SK-N-SH treated with all-trans-retinoic acid at 6 μM for 48 hours (cell line): ENCODE results near the gene OVOL3.

ENCODE experiments used
- ATAC-seq: fragments of 200-7000 bp; cut with Tn5 transposase; 3 replicates; pipeline ENCODE4 v1.9.1; 2020; ENCODE audit warnings: mild to moderate bottlenecking, moderate library complexity
- ARNTL ChIP-seq: fragments of 450-650 bp; formaldehyde crosslinking; IDR thresholded peaks from 2 replicates; pipeline ENCODE4 v1.5.0; 2020; ENCODE audit warnings: low read depth, mild to moderate bottlenecking, moderate library complexity, borderline replicate concordance
- BACH2 ChIP-seq: fragments of 250-450 bp; sonication (Bioruptor Pico); IDR thresholded peaks from 2 replicates; pipeline ENCODE4 v1.9.0; 2021; ENCODE audit warnings: mild to moderate bottlenecking, borderline replicate concordance
- CREB5 ChIP-seq: fragments of 250-450 bp; sonication (Bioruptor Pico); IDR thresholded peaks from 2 replicates; pipeline ENCODE4 v1.5.1; 2020; ENCODE audit warnings: low read depth, mild to moderate bottlenecking, moderate library complexity
- CSDC2 ChIP-seq: fragments of 250-450 bp; sonication (Bioruptor Pico); IDR thresholded peaks from 2 replicates; pipeline ENCODE4 v1.5.0; 2020; ENCODE audit warnings: mild to moderate bottlenecking, moderate library complexity
- ESRRG ChIP-seq: fragments of 250-450 bp; sonication (Bioruptor Pico); IDR thresholded peaks from 2 replicates; pipeline ENCODE4 v1.6.1; 2021; ENCODE audit warnings: mild to moderate bottlenecking
- GLIS3 ChIP-seq: fragments of 250-450 bp; sonication (Bioruptor Pico); IDR thresholded peaks from 2 replicates; pipeline ENCODE4 v1.5.0; 2020; ENCODE audit warnings: mild to moderate bottlenecking, moderate library complexity
- ISL1 ChIP-seq: fragments of 250-450 bp; sonication (Bioruptor Pico); IDR thresholded peaks from 2 replicates; pipeline ENCODE4 v2.1.2; 2022; ENCODE audit warnings: mild to moderate bottlenecking, moderate library complexity
- OSR1 ChIP-seq: fragments of 250-450 bp; sonication (Bioruptor Pico); IDR thresholded peaks from 2 replicates; pipeline ENCODE4 v1.8.0; 2022; ENCODE audit warnings: moderate library complexity, mild to moderate bottlenecking, inconsistent platforms
- PATZ1 ChIP-seq: fragments of 250-450 bp; sonication (Bioruptor Pico); IDR thresholded peaks from 2 replicates; pipeline ENCODE4 v1.8.0; 2020; ENCODE audit warnings: mild to moderate bottlenecking, moderate library complexity, borderline replicate concordance
- PPARA ChIP-seq: fragments of 250-450 bp; sonication (Bioruptor Pico); IDR thresholded peaks from 2 replicates; pipeline ENCODE4 v1.5.0; 2020; ENCODE audit warnings: mild to moderate bottlenecking, borderline replicate concordance
- RARB ChIP-seq: fragments of 250-450 bp; sonication (Bioruptor Pico); IDR thresholded peaks from 2 replicates; pipeline ENCODE4 v1.8.0; 2021; ENCODE audit warnings: mild to moderate bottlenecking, moderate library complexity
- TOX ChIP-seq: fragments of 250-450 bp; sonication (Bioruptor Pico); IDR thresholded peaks from 2 replicates; pipeline ENCODE4 v1.8.0; 2021; ENCODE audit warnings: mild to moderate bottlenecking, moderate library complexity, borderline replicate concordance
- TSHZ2 ChIP-seq: fragments of 250-450 bp; sonication (Bioruptor Pico); IDR thresholded peaks from 2 replicates; pipeline ENCODE4 v1.5.0; 2020; ENCODE audit warnings: mild to moderate bottlenecking, moderate library complexity
- ZC3H10 ChIP-seq: fragments of 250-450 bp; sonication (Bioruptor Pico); IDR thresholded peaks from 2 replicates; pipeline ENCODE4 v1.5.1; 2021; ENCODE audit warnings: mild to moderate bottlenecking, moderate library complexity
- ZFP3 ChIP-seq: fragments of 250-450 bp; sonication (Bioruptor Pico); IDR thresholded peaks from 2 replicates; pipeline ENCODE4 v1.5.0; 2020; ENCODE audit warnings: mild to moderate bottlenecking, moderate library complexity
- ZFP30 ChIP-seq: fragments of 450-650 bp; formaldehyde crosslinking; IDR thresholded peaks from 2 replicates; pipeline ENCODE4 v1.5.0; 2022; ENCODE audit warnings: mild to moderate bottlenecking, moderate library complexity
- ZNF565 ChIP-seq: fragments of 450-650 bp; formaldehyde crosslinking; conservative IDR thresholded peaks from 2 replicates; pipeline ENCODE4 v1.5.0; 2020; ENCODE audit warnings: low read depth, mild to moderate bottlenecking, moderate library complexity
- ZNF8 ChIP-seq: fragments of 450-650 bp; formaldehyde crosslinking; IDR thresholded peaks from 2 replicates; pipeline ENCODE4 v1.5.0; 2020; ENCODE audit warnings: mild to moderate bottlenecking, moderate library complexity
- TF ChIP-seq, protein P1 (sequence below): fragments of 250-450 bp; sonication (Bioruptor Pico); IDR thresholded peaks from 2 replicates; pipeline ENCODE4 v1.5.1; 2021; ENCODE audit warnings: mild to moderate bottlenecking, moderate library complexity

Gene OVOL3

GRCh38 chr19:36099166-36099785 is 11.7 kb upstream of the OVOL3 start:
- no peak for ATAC-seq
- TF ChIP-seq ARNTL (CRISPR knock-in tag) (no peak), ZNF565 (CRISPR knock-in tag) (no peak), ISL1 (CRISPR knock-in tag) (no peak), CSDC2 (CRISPR knock-in tag) (no peak), ZC3H10 (no peak), ESRRG (CRISPR knock-in tag) (no peak), ZFP30 (no peak), ZFP3 (CRISPR knock-in tag) (no peak), CREB5 (CRISPR knock-in tag) (no peak), TSHZ2 (CRISPR knock-in tag) (no peak), ZNF8 (no peak), TOX (CRISPR knock-in tag) (no peak), OSR1 (CRISPR knock-in tag) (no peak), PPARA (CRISPR knock-in tag) (no peak), PATZ1 (no peak), RARB (CRISPR knock-in tag) (no peak)
- TF ChIP-seq, protein P1, sequence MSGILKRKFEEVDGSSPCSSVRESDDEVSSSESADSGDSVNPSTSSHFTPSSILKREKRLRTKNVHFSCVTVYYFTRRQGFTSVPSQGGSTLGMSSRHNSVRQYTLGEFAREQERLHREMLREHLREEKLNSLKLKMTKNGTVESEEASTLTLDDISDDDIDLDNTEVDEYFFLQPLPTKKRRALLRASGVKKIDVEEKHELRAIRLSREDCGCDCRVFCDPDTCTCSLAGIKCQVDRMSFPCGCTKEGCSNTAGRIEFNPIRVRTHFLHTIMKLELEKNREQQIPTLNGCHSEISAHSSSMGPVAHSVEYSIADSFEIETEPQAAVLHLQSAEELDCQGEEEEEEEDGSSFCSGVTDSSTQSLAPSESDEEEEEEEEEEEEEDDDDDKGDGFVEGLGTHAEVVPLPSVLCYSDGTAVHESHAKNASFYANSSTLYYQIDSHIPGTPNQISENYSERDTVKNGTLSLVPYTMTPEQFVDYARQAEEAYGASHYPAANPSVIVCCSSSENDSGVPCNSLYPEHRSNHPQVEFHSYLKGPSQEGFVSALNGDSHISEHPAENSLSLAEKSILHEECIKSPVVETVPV (CRISPR knock-in tag), result no peak

GRCh38 chr19:36100476-36100875 is 10.5 kb upstream of the OVOL3 start:
- no peak for TF ChIP-seq ZC3H10
- TF ChIP-seq ISL1 (CRISPR knock-in tag), result no peak
- TF ChIP-seq BACH2 (CRISPR knock-in tag), result no peak
- no peak for TF ChIP-seq CREB5 (CRISPR knock-in tag)
- TF ChIP-seq ARNTL (CRISPR knock-in tag), result no peak
- no peak for TF ChIP-seq ESRRG (CRISPR knock-in tag)
- ATAC-seq, result no peak

DNA sequence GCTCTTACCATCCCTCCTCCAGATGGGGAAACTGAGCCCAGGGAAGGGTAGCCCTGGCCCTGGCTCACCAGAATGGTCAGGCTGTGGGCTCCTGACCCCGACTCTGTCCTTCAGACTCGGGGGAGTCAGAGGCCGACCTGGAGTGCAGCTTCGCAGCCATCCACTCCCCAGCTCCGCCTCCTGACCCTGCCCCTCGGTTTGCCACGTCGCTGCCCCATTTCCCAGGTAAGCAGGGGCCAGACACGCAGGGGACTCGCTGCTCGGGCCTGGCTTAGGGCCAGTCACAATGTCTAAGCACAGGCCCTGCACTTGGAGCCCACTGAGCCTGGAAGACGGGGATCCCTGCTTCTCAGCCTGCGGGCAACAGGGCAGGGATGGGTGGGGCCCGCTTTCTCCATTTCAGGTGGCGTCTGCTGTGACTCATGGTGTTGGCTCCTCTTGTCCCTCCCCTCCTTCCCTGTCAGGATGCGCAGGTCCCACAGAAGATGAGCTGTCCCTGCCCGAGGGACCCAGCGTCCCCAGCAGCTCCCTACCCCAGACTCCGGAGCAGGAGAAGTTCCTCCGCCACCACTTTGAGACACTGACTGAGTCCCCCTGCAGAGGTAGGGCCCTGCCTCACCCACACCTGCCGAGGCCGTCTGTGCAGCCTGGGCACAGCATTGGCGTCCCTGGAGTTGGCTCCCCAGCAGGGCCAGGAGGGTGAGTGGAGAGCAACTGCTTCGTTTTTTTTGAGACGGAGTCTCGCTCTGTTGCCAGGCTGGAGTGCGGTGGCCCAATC is 9.2 kb upstream of the OVOL3 start:
- TF ChIP-seq ZFP30 (no peak), ZFP3 (CRISPR knock-in tag) (no peak), GLIS3 (CRISPR knock-in tag) (no peak), ESRRG (CRISPR knock-in tag) (no peak), TOX (CRISPR knock-in tag) (no peak)
- ATAC-seq, result no peak
